ENCODE measurements around the gene AP3M1. TPM values are rescaled to one million over a fixed set of nuclear protein-coding genes. Genes with fewer than 3 reads are reported as not detected.
"Not testable (repeated sequence)": the region's sequence is repeated elsewhere in the genome, so short reads cannot be mapped to it uniquely, and the experiment has no call there.

AP3M1 gene
- total RNA-seq, 4 donors from 2014 or later, result 19.7 to 24.7 (median 21.1) TPM

GRCh38 chr10:74189999-74190421 lies 39.4 kb upstream of the AP3M1 start:
- Histone ChIP-seq H3K9me3 (no peaks in the 10 kb centered on the region), H3K36me3 (no peaks in the 10 kb centered on the region), H3K4me3 (peak overlapping the region; percentile 24), H3K27me3 (no peaks in the 10 kb centered on the region), H3K4me1 (peaks cover 58% of the 10 kb centered on the region), H3K27ac (peak overlapping the region; percentile 84)
- TF ChIP-seq, protein P1, sequence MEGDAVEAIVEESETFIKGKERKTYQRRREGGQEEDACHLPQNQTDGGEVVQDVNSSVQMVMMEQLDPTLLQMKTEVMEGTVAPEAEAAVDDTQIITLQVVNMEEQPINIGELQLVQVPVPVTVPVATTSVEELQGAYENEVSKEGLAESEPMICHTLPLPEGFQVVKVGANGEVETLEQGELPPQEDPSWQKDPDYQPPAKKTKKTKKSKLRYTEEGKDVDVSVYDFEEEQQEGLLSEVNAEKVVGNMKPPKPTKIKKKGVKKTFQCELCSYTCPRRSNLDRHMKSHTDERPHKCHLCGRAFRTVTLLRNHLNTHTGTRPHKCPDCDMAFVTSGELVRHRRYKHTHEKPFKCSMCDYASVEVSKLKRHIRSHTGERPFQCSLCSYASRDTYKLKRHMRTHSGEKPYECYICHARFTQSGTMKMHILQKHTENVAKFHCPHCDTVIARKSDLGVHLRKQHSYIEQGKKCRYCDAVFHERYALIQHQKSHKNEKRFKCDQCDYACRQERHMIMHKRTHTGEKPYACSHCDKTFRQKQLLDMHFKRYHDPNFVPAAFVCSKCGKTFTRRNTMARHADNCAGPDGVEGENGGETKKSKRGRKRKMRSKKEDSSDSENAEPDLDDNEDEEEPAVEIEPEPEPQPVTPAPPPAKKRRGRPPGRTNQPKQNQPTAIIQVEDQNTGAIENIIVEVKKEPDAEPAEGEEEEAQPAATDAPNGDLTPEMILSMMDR (IDR thresholded peaks at IDR 0.05), result no peak
- TF ChIP-seq EP300 (IDR thresholded peaks at IDR 0.05) (no peak), POLR2AphosphoS5 (IDR thresholded peaks at IDR 0.05) (peak in 1 of 3 donors; percentile 43), POLR2A (IDR thresholded peaks at IDR 0.05) (no peak)
- 6% methylated on average over 3 of the region's 3 CpGs for WGBS
- DNase-seq (ENCODE audit: low spot score in 2 of 2), result no peak

DNA sequence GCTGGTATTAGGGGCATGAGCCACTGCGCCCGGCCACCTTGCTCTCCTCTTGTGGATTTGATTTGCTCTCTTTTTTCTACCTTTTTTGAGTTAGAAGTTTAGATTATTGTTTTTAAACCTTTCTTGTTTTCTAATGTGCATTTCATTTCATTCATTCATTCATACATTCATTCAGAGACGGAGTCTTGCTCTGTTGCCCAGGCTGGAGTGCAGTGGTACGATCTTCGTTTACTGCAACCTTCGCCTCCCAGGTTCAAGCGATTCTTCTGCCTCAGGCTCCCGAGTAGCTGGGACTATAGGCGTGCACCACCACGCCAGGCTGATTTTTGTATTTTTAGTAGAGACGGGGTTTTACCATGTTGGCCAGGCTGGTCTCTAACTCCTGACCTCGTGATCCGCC lies 38.0 kb upstream of the AP3M1 start:
- not testable (repeated sequence) for H3K27ac ChIP-seq; H3K9me3 ChIP-seq; H3K4me3 ChIP-seq; H3K27me3 ChIP-seq; H3K36me3 ChIP-seq; DNase-seq (ENCODE audit: low spot score in 2 of 2)
- H3K4me1 ChIP-seq, result peaks cover 44% of the 10 kb centered on the region
- WGBS, result 81% methylated on average over 13 of the region's 13 CpGs

DNA sequence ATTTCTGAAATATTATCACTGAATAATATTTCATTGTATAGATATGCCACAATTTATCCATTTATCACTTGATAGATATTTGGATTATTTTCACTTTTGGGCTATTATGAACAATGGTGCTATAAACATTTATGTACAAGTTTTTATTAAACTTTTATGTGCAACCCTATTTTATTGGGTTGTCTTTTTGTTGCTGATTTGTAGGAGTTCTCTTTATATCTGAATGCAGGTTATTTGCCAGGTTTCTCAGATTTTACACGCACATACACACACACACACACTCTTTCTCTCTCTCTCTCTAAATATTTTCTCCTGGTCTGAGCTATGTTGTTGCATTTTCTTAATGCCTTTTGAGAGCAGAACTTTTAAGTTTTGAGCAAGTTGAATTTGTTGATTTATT lies 36.6 kb upstream of the AP3M1 start:
- DNase-seq (ENCODE audit: low spot score in 2 of 2), result no peak
- Histone ChIP-seq H3K4me3 (no peak overlapping the region), H3K36me3 (no peaks in the 10 kb centered on the region), H3K27ac (no peak overlapping the region), H3K4me1 (peaks cover 39% of the 10 kb centered on the region), H3K9me3 (no peaks in the 10 kb centered on the region), H3K27me3 (no peaks in the 10 kb centered on the region)
- 59% methylated on average over 1 of the region's 1 CpG for WGBS
- no peak for TF ChIP-seq POLR2A (IDR thresholded peaks at IDR 0.05)
- TF ChIP-seq EP300 (IDR thresholded peaks at IDR 0.05), result no peak
- no peak for TF ChIP-seq POLR2AphosphoS5 (IDR thresholded peaks at IDR 0.05)
- TF ChIP-seq, protein P1 (IDR thresholded peaks at IDR 0.05), result no peak

DNA sequence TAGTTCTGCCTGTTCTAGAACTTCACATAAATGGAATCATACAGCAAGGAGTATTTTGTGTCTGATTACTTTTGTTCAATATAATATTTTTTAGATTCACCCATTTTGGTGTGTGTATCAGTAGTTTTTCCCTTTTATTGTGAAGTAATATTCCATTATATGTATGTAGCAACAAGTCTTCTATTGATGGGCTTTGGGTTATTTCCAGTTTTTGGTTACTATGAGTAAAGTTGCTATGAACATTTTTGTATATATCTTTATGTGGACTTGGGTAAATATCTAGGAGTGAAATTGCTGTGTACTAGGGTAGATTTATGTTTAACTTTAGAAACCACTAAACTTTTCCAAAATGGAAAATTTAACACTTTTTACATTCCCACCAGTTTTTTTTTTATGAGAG lies 36.0 kb upstream of the AP3M1 start:
- Histone ChIP-seq H3K27me3 (no peaks in the 10 kb centered on the region), H3K27ac (no peak overlapping the region), H3K36me3 (no peaks in the 10 kb centered on the region), H3K4me3 (no peak overlapping the region), H3K4me1 (peaks cover 43% of the 10 kb centered on the region), H3K9me3 (no peaks in the 10 kb centered on the region)
- DNase-seq (ENCODE audit: low spot score in 2 of 2), result no peak
- TF ChIP-seq EP300 (IDR thresholded peaks at IDR 0.05), result no peak
- TF ChIP-seq POLR2A (IDR thresholded peaks at IDR 0.05), result no peak
- TF ChIP-seq POLR2AphosphoS5 (IDR thresholded peaks at IDR 0.05), result no peak
- TF ChIP-seq, protein P1 (IDR thresholded peaks at IDR 0.05), result no peak

GRCh38 chr10:74179111-74179710 lies 28.6 kb upstream of the AP3M1 start:
- H3K4me3 ChIP-seq, result no peak overlapping the region
- peaks cover 42% of the 10 kb centered on the region for H3K4me1 ChIP-seq
- H3K36me3 ChIP-seq, result no peaks in the 10 kb centered on the region
- no peaks in the 10 kb centered on the region for H3K27me3 ChIP-seq
- DNase-seq (ENCODE audit: low spot score in 2 of 2), result no peak
- TF ChIP-seq POLR2A (IDR thresholded peaks at IDR 0.05) (no peak), EP300 (IDR thresholded peaks at IDR 0.05) (no peak), POLR2AphosphoS5 (IDR thresholded peaks at IDR 0.05) (no peak)
- TF ChIP-seq, protein P1 (IDR thresholded peaks at IDR 0.05), result no peak
- H3K27ac ChIP-seq, result no peak overlapping the region
- no peaks in the 10 kb centered on the region for H3K9me3 ChIP-seq
- 87% methylated on average over 2 of the region's 2 CpGs for WGBS

Data from suprapubic skin (tissue), 4 donors.